ENCODE results near the gene NUP42. TPM values are rescaled to one million over a fixed set of nuclear protein-coding genes. Genes with fewer than 3 reads are reported as not detected.

Gene NUP42
- total RNA-seq, 2 donors from 2014 or later: 36.6 to 62.9 TPM

DNA sequence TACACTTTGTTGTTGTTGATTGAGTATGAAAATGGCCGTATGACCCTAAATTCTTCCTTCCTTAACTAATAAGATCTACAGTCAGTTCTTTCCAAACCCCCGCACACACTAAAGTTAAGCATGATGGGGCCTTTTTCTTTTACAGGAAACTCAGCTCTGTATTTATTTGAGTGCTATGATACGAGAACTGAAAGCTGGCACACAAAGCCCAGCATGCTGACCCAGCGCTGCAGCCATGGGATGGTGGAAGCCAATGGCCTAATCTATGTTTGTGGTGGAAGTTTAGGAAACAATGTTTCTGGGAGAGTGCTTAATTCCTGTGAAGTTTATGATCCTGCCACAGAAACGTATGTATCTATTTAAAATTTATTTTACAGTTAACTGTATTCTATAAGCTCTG lies 14.2 kb upstream of the NUP42 start:
- Histone ChIP-seq H3K27me3 (replicated peaks; ENCODE audit: insufficient read depth) (no peaks in the 10 kb centered on the region), H3K4me3 (no peak overlapping the region), H3K4me1 (replicated peaks) (no peaks in the 10 kb centered on the region), H3K36me3 (no peaks in the 10 kb centered on the region), H3K27ac (no peak overlapping the region), H3K9me3 (no peaks in the 10 kb centered on the region)
- no peak for TF ChIP-seq POLR2AphosphoS5 (IDR thresholded peaks at IDR 0.05)
- no peak for TF ChIP-seq POLR2A (IDR thresholded peaks at IDR 0.05)
- TF ChIP-seq, protein P1, sequence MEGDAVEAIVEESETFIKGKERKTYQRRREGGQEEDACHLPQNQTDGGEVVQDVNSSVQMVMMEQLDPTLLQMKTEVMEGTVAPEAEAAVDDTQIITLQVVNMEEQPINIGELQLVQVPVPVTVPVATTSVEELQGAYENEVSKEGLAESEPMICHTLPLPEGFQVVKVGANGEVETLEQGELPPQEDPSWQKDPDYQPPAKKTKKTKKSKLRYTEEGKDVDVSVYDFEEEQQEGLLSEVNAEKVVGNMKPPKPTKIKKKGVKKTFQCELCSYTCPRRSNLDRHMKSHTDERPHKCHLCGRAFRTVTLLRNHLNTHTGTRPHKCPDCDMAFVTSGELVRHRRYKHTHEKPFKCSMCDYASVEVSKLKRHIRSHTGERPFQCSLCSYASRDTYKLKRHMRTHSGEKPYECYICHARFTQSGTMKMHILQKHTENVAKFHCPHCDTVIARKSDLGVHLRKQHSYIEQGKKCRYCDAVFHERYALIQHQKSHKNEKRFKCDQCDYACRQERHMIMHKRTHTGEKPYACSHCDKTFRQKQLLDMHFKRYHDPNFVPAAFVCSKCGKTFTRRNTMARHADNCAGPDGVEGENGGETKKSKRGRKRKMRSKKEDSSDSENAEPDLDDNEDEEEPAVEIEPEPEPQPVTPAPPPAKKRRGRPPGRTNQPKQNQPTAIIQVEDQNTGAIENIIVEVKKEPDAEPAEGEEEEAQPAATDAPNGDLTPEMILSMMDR (IDR thresholded peaks at IDR 0.05): no peak
- 76% methylated on average over 5 of the region's 5 CpGs for WGBS
- intact Hi-C loops (cut with DNase I): no loop called here
- no peak for DNase-seq (ENCODE audit: low spot score)

DNA sequence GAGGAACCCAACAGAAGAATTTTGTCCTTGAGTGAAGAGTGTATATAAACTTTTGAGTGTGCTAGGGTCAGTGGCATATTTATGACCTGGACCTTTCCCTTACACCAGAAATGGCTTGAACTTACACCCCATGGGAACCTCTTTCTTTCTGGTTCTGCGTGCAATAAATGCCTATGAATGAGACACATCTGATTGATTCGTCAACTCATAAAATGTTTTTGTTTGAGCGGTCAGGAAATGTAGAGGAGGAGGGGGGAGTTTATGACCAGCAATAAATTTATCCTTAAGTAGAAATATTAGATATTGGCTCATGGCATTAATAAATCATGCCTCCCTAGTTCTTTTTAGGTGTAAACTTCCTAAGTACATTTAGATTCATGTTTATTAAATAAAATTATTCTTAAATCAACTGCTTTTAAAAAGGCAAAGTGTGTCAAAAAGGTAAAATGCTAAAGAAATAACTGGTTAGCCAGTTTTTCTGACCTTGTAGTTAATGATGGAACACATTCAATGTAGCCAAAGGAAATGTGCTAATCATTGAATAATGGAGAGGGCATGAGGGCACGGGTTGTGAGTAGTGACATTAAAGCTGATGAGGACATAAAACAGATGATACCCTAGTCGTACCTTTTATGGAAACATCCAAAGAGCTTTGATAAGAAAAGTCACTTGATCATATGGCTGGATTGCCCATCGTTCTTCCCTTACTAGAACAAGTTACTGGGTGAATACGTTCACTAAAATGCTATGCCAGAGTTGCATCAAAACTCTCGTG lies 13.6 kb upstream of the NUP42 start:
- H3K27ac ChIP-seq: no peak overlapping the region
- intact Hi-C loops (cut with DNase I): no loop called here
- no peak for DNase-seq (ENCODE audit: low spot score)

DNA sequence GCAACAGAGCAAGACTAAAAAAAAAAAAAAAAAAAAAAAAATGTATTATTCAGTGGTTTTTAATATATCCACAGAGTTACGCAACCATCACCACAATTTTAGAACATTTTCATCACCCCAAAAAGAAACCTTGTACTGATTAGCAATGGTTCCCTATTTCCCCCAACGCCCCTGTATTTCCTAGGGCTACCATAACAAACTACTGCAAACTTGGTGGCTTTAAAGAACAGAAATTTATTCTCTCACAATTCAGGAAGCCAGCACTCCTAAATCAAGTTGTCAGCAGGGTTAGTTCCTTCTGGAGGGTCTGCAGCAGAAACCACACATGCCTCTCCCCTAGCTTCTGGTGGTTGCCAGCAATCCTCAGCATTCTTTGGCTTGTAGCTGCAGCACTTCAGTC lies 5.9 kb upstream of the NUP42 start:
- Histone ChIP-seq H3K27me3 (replicated peaks; ENCODE audit: insufficient read depth) (no peaks in the 10 kb centered on the region), H3K4me3 (no peak overlapping the region), H3K9me3 (no peaks in the 10 kb centered on the region), H3K27ac (no peak overlapping the region), H3K36me3 (no peaks in the 10 kb centered on the region), H3K4me1 (replicated peaks) (no peaks in the 10 kb centered on the region)
- no peak for TF ChIP-seq POLR2AphosphoS5 (IDR thresholded peaks at IDR 0.05)
- TF ChIP-seq, protein P1 (IDR thresholded peaks at IDR 0.05): no peak
- no peak for TF ChIP-seq POLR2A (IDR thresholded peaks at IDR 0.05)
- no peak for DNase-seq (ENCODE audit: low spot score)
- WGBS: 88% methylated on average over 2 of the region's 2 CpGs
- intact Hi-C loops (cut with DNase I): no loop called here

More for the DNA sequence above, 13.6 kb upstream of the NUP42 start:
- TF ChIP-seq, protein P1 (IDR thresholded peaks at IDR 0.05): no peak
- no peak for TF ChIP-seq POLR2AphosphoS5 (IDR thresholded peaks at IDR 0.05)
- no peak for TF ChIP-seq POLR2A (IDR thresholded peaks at IDR 0.05)
- no peaks in the 10 kb centered on the region for H3K4me1 ChIP-seq (replicated peaks)
- no peak overlapping the region for H3K4me3 ChIP-seq
- H3K9me3 ChIP-seq: no peaks in the 10 kb centered on the region
- WGBS: 70% methylated on average over 8 of the region's 8 CpGs
- no peaks in the 10 kb centered on the region for H3K36me3 ChIP-seq
- H3K27me3 ChIP-seq (replicated peaks; ENCODE audit: insufficient read depth): no peaks in the 10 kb centered on the region

DNA sequence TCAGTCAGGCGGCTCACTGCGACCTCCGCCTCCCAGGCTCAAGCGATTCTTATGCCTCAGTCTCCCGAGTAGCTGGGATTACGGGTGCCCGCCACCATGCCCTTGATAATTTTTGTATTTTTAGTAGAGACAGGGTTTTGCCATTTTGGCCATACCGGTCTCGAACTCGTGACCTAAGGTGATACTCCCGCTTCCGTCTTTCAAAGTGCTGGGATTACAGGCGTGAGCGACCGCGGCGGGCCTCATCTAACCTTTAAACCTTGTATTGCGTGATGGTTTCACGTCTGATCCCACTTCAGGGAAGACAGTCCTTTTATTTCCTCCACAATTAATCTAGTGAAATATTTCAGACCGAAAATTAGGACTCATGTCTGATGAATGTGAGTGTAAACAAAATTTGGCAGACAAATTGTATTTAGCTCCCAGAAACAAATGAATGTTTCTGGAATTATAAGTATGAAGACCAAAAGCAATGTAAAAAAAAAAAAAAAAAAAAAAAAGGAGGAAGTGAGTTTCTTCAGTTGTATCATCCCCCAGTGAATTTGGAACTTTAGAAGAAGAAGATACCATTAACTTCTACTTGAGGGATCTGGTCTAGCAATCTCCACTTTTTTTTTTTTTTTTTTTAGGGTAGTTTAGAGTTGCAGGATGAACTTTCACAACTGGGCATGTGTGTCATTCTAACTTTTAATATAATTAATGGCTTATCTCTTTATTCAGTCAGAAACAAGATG lies 1.6 kb downstream of the NUP42 start:
- 93% methylated on average over 20 of the region's 20 CpGs for WGBS
- intact Hi-C loops (cut with DNase I): loop anchor here (2.0 to 5.0 kb wide), 2 partner anchors 79 to 349 kb away; partner anchors contain the start of genes KLHL7 and TRA2A
- no peaks in the 10 kb centered on the region for H3K9me3 ChIP-seq
- H3K27ac ChIP-seq: no peak overlapping the region
- no peaks in the 10 kb centered on the region for H3K27me3 ChIP-seq (replicated peaks; ENCODE audit: insufficient read depth)
- H3K36me3 ChIP-seq: no peaks in the 10 kb centered on the region
- no peaks in the 10 kb centered on the region for H3K4me1 ChIP-seq (replicated peaks)
- H3K4me3 ChIP-seq: no peak overlapping the region
- TF ChIP-seq POLR2A (IDR thresholded peaks at IDR 0.05): no peak
- no peak for TF ChIP-seq POLR2AphosphoS5 (IDR thresholded peaks at IDR 0.05)
- TF ChIP-seq, protein P1 (IDR thresholded peaks at IDR 0.05): no peak
- DNase-seq (ENCODE audit: low spot score): no peak

Measured in prostate gland (tissue), 2 donors.